Activated CD4-positive, alpha-beta T cell treated with anti-CD3 and anti-CD28 coated beads, Interleukin-2, amount 50 U/mL, for 16 hours (primary cell): ENCODE measurements around the gene KCTD17.

ENCODE experiments used
- DNase-seq: peaks from one replicate; pipeline ENCODE4 v3.0.0-alpha.2; 2020

KCTD17 gene

DNA sequence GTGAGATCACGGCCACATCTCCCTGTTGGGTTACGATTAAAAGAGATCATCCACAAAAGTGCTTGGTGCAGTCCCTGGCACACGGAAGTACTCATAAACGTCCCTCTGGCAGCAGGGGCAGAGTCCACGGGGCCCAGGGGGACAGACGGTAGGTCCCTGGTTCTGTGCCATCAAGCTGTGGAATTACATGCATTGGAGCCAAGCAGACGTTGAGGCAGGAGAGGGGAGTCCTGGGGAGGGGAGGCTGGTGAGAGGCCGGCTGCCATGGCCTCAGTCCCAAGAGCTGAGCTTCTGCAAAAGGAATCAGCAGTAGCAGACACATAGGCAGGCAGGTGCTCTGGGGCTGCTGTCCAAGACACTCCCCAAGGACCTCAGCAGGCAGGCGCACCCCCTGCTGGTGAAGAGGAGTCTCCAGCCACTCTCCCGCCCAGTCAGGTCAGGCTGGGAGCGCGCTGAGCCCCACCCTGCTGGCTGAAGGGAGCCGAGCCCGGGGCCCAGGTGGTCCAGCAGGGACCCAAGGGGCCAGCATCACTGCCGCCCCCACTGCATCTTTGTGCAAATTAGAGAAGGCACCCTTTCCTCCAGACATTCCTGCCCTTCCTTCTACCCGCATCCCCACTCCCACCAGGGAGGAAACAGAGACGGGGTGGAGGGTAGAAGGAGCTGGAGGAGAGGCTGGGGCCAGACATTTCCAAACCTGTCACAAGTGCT is 7.6 kb upstream of the KCTD17 start:
- peak; percentile 70 for DNase-seq

DNA sequence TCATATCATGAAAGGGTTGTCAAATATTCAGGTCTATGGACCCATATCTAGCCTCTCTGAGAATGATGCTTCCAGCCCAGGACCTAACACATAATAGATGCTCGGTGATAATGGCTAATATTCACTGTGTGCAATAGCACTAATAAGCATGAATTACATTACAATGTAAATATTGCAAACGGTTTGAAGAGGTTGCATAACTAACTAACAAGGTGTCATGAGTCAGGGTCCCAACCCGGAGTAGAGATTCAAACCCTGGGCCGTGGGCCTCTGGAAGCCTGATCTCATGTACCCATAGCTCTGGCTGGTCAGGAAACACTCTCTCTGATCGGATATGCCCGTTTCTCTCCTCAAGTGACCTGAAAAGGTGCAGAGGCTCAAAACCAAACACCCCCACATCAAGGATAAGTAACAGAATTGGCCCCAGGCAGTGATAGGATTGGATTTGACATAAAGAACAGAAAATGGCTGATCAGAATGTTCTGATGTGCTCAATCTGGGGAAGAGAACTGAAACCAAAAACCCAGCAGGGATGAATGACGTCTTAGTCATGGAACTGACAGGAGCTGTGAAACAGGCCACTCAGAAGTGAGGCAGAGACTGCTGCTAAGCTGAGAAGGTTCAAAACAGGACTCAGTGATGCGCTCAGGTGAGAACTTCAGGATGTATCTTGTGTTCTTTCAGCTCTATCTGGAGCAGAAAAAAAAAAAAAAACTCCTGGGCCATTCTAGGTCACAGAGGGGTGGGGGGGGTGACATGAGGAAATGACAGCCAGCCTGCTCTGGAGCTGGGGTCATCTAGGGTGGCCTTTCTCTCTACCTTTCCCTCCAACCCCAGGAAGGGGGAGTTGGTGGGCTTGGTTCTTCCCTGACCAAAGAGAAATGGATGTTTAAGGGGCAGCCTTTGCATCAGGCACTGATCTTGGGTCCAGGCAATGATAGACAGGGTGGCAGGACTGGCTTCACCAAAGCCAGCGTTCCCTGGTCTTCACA is 6.6 kb upstream of the KCTD17 start:
- DNase-seq = no peak

DNA sequence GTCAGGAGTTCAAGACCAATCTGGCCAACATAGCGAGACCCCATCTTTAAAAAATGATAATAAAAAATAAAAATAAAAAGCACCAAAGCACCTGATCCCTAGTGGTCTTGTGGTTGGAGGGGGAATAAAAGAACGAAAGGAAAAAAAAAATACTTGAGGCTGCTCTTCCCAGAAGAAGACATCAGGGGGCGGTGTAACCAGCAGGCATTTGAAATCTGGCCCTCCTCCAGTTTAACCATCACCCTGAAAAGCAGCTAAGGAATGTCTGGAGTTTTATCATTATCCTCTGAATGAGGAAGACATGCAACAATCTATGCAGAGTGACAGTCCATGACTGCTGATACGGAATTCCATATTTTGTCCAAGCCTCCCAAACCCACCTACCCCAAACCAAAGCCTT is 5.6 kb upstream of the KCTD17 start:
- no peak for DNase-seq

DNA sequence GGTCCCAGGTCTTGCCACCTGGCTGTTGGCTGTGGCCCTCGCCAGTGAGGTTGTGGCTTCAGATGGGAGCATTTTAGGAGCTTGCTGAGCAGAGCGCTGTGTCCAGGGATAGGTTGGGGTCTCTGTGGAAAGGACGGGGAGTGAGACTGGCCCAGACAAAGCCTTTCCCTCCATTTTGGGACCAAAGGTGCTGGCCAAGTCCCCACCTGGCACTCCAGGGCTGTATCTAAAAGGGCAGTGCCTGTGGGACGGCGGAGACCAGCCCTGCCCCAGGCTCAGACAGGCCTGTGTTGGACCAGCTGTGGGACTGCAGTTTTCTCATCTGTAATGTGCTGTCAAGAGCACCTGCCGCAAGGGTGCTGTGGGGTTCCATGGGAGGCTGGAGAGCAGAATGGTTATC is 5.0 kb upstream of the KCTD17 start:
- DNase-seq = no peak

DNA sequence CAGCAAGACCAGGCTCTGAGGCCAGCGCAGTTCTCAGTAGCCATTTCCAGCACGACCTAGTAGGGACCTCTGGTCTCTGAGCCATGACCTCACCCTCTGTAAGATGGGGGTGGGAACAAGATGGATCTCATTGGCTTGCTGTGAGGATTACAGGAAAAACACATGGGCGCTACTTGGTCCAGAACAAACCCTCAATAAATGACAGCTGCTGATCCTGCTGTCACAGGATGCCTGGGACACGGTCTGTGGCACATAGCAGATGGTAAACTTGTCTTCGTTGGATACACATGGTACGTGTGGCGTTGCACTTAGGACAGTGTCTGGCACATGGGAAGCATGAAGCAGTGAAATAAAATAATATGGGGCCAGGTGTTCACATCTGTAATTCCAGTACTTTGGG is 4.5 kb upstream of the KCTD17 start:
- no peak for DNase-seq

DNA sequence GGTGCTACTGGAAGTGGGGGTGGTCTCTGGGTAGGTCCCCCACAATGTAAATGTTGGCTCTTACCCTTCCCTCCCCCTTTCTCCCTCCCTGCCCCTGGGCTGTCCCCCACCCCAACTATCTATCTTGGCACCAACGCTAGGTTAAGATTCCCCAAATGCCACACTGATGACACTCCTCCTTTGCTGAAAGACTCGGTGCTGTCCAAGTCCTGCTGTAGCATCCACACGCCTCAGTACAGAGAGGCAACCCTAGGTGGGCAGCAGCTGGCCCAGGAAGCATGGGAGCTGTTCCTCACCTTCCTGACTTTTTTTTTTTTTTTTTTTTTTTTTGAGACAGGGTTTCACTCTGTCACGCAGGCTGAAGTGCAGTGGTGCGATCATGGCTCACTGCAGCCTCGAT is 3.4 kb upstream of the KCTD17 start:
- no peak for DNase-seq

DNA sequence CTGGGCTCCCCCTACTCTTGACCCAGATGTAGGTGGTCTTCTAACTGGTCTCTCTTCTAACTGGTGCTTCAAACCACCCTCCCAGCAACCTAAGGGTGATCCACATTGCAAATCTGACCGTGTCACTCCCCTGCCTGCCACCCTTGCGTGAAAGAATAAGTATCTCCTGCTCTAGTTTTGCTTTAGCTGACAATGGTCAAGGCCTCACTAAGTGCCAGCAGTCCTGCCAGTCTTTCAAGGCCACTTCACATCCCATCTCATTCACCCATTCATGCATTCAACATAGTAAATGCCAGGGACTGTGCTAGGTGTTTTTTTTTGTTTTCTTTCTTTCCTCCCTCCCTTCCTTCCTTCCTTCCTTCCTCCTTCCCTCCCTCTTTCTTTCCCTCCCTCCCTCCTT is 2.3 kb upstream of the KCTD17 start:
- DNase-seq = no peak

DNA sequence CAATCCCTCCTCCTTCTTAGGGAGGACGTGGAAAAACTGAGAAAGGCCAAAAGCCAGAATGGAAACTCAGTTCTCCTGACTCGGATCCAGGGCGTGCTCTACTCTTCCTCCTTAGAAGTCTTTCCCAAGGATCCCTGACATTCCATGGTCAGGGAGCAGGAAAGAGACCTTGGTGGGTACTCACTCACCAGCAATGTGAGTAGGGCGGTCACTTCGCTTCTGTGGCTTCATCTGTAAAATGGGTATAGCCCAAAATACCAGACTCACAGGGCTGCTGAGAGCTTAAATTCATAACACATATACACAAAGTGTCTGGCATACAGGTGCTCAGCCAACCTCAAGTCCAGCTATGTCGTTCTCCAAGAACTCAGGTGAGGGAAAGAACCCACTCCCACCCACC is 629 bp upstream of the KCTD17 start:
- no peak for DNase-seq

DNA sequence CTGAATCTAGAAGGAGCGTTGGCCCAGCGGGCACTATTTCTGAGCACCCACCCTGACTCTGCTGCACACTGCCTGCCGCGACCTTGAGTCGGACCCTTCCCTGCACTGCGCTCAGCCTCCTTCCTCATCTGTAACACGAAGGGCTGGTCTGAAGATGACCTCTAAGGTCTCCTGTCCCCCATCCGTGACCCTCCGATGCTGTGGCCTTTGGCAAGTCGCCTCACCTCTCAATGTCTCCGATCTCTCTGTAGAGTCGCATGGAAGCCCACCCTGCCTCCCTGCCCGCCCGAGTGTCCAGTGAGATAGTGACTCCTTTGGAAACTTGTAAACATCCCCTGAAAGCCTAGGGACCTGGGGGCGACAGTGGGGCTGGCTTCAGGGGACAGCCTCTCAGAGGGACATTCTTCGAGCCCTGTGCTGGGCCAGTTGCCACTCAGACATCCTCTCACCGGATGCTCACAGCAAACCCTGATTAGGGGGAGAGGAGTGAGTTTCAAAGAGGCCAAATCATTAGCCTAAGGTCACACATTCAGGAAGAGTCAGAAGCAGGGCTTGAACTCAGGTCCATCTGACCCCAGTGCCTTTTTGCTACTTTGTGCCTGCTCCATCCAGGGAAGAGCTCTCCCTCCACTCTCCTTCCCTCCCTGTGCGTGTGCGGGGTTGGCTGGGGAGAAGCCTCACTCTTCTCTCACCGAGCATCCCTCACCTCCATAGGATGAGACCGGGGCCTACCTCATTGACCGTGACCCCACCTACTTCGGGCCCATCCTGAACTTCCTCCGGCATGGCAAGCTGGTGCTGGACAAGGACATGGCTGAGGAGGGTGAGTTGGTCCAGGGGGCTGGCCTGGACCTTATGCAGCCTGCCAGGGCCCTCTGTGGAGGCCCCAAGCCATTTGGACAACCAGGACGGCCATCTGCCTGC is 1.1 kb downstream of the KCTD17 start:
- DNase-seq = no peak

DNA sequence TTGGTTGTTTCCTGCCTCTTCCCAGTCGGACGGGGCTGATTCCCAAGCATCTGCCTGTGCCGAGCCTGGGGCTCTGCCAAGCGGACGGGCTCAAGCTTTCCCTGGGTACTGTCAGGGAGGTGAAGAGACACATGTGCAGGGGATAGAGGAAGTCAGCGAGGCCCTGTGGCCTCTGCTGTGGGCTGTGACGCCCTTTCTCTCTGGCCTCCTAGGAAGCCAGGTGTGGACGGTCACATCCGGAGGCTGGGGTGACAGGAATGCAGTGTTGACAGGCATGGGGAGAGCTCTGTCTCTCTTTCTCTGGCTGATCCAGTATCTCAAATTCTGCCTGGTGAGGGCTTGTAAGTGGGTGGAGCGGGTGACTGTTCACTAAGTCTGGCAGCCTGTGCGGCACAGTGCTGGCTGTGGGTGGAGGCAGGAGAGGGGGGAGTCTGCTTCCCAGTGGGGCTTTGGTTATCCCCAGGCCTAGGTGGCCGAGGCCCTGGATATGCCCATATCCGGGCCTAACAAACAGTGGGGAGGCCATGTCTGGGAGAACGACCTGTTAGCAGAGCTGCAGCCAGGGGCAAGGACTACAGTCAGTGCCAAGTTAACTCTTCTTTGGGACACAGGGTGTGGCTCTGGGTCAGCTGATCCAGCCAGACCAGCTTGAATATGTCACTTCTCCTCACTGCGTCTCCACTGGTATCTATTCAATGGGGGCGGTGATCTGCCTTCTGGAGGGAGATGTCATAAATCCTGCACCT is 1.9 kb downstream of the KCTD17 start:
- no peak for DNase-seq

DNA sequence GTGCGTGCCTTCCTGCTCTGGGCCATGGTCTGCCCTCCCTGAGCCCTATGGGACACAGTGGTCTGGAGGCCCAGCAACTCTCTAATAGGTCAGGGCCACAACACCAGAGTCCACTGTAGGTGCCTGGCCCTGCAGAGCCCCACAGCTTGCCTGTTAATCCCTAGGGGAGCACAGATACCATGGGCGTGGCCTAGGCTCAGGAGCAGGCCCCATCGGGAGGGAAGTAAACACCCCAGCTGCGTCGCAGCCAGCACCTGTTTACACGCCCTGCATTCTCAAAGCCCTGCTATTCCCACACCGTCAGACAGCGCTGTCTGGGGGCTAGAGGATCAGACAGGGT is 2.5 kb downstream of the KCTD17 start:
- DNase-seq = no peak

DNA sequence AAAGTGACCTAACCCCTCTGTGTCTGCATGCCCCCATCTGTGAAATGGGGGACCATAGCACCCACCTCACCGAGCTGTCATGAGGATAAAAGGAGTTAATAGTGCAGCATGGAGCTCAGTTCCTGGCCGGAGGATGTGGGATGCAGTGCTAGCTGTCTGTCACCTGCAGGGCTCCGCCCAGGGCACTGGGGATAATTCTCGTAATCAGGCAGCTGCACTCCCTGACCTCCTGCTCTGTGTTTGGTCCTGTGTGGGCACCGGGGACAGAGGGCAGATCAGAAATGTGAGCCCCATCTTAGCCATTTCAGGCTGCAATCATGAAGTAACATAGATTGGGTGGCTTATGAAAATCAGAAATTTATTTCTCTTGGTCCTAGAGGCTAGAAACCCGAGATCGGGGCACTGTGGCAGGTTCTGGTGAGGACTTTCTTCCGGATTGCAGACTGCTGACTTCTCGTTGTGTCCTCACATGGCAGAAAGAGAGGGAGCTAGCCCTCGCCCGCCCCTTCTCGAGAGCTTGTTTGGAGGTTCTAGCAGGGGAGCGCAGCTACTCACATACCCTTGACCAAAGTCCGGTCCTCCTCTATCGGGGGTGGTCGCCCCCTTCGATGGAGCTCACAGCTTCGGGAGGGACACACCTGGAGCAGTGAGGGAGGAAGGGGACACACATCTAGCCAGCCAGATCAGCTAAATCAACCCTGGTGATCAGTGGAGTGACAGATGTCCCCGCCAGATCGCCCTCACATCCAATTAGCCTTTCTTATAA is 3.2 kb downstream of the KCTD17 start:
- DNase-seq = no peak

DNA sequence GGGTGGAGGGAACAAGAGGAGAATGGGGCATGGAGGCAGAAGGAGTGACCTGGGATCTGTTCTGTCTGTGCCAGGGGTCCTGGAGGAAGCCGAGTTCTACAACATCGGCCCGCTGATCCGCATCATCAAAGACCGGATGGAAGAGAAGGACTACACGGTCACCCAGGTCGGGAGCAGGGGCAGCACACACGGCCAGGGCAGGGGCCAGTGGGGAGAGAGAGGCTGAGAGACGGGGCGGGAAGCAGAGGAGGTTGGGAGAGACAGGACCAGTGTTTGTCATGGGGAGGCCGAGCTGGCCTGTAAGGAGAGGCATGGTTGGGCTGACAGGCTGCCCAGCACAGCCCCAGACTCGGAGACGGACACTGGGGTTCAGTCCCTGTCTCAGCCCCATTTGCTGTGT is 4.7 kb downstream of the KCTD17 start:
- no peak for DNase-seq

DNA sequence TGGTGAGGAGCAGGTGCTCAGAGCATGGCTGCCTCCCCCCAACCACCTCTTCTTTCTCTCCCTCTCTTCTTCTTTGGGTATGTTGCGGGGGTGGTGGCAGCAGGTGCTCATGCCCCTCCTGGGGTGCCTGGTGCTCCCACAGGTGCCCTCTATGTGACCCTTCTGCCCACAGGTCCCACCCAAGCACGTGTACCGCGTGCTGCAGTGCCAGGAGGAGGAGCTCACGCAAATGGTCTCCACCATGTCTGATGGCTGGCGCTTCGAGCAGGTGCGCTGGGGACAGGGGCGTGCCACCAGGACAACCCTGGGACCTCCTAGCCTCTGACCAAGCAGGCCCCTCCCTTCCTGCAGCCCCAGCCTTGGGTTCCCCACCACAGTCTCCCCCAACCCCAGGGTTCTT is 5.7 kb downstream of the KCTD17 start:
- DNase-seq = no peak

DNA sequence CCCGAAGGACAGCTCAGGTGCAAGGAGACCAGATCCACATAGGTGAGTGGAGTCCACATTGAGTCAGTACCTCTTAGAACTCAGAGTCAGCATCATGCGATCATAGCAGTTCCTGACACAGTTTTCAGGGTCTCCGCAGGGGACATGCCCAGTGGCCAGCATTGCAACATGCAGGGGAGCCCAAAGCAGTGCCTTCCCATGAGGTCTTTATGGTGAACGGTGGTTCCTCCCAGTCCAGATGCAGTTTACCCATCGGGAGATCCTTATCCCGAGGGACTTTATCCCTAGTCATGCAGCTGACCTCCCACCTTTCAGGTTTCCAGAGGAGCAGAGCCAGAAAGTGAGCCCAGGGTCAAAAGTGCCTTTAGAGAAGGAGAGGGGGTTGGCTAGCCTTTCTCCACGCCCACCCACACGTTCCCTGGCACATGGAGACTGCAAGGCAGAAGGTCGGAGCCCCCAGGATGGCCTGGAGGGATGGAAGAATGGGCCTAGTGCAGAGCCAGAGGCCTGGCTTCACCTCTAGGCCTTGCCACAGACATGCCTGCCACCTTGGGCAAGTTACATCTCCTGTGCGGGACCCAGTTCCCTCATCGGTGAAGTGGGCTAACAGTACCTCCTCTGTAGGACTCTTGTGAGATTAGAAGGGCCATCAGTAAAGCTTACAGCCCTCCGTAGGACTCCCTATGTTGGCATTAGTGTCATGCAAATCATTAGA is 6.4 kb downstream of the KCTD17 start:
- DNase-seq = no peak

DNA sequence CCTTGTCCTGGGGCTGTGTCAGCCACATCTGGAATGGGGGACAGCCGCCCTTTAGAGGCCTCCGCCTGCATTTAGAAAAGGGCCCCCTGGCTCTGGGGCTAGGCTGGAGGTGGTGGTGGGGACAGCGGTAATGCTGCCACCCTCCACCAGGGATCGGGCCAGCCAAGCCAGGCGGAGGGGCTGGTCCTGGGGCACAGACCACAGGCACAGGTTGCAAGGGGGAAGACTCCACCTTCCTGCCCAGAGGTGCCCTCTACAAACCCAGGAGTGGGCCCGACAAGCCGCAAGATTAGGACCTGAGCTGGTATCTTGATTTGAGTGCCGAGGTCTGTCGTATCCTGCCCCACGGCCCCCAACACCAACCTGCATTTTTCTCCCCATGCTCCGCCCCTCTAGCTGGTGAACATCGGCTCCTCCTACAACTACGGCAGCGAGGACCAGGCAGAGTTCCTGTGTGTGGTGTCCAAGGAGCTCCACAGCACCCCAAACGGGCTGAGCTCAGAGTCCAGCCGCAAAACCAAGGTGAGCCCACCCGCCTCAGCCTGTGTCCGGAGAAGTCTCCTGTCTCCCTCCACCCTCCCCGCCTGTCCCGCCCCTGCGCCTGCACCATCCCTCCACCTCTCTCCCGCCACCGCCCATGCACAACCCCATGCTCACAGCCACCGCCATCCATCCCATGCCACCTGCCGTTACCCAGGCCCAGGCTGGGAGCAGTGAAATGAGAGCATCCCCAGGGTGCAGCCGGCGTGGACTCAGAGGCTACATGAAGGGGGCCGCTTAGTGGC is 7.6 kb downstream of the KCTD17 start:
- no peak for DNase-seq

DNA sequence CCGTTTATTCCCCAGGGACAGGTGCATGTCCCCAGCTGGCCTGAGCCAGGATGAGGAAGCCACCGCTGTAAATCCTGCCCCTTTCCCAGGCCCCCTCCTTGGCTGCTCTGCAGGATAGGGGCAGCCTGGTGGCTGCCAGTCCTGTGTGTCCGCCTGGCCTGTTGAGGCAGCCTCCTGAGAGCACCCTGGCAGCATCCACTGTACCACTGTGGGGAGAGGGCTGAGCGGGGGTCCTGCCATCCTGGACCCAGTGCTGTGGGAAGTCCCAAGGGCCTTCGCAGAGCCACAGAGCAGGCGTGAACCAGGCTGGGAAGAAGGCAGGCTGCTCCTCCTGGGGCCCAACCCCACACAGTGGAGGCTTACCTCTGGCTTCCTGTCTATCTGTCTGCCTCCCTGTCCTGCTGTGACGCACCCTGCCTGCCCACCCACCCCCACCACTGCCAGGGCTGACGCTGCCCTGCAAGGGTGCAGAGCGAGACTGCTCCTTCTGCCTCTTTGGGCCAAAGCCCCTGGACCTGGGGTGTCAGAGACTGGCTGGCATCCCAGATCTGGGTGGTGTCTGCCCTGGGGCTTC is 8.4 kb downstream of the KCTD17 start:
- no peak for DNase-seq

DNA sequence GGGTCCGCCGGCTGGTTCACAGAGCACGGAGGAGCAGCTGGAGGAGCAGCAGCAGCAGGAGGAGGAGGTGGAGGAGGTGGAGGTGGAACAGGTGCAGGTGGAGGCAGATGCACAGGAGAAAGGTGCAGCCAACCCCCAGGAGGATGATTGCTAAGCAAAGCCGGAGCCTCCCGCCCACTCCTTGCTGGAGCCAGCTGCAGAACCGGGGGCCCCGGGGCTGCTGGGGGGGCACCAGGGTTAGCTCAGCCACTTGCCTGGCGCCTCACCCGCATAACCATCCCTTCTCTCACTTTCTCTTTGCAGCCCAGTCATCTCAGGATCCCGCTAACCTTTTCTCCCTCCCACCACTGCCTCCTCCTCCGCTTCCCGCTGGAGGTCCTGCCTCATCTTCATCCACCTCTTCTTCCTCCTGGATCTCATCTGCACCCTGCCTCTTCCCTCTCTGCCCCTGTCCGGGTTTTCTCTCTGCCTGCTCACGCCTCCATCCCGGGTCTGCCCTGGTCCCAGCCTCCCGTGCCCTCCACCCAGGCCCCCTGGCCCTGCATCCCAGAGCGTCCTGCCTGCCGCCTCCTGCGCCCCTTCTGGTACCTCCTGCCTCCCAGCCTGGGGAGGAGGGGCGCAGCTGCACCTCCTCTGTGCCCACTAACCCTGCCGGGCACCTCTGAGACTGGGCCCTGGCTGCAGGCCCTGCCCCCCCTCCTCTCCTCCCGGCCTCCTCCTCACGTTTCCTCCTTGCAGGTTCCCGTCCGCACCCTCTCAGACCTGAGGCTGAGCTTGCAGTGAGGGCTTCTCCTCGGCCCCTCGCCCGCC is 9.5 kb downstream of the KCTD17 start:
- DNase-seq = peak; percentile 76
